Fibroblast of skin of abdomen (primary cell): Measurements from ENCODE around the gene DNPH1.

Source experiments
- DNase-seq: peaks from one replicate; pipeline ENCODE4 v3.0.0-alpha.2; 2013

DNPH1 gene

DNA sequence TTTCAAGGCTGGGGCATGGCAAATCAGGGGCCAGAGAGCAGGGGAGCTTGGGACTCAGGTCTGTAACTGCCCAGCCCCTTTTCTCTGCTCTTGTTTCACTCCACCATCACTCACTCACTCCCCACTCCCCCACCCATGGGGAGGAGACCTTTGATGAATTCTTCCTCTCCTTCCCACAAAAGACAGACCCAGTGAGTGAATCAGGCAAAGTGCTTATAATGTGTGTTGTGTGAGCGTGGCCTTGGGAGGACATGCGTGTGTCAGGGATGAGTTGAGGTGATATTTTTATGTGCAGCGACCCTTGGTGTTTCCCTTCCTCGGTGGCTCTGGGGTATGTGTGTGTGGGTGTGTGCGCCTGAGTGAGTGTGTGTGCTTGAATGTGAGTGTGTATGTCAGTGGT, 48.3 kb downstream of the DNPH1 start:
- DNase-seq, result peak; percentile 23

GRCh38 chr6:43180058-43180457, 49.2 kb downstream of the DNPH1 start:
- DNase-seq, result no peak

DNA sequence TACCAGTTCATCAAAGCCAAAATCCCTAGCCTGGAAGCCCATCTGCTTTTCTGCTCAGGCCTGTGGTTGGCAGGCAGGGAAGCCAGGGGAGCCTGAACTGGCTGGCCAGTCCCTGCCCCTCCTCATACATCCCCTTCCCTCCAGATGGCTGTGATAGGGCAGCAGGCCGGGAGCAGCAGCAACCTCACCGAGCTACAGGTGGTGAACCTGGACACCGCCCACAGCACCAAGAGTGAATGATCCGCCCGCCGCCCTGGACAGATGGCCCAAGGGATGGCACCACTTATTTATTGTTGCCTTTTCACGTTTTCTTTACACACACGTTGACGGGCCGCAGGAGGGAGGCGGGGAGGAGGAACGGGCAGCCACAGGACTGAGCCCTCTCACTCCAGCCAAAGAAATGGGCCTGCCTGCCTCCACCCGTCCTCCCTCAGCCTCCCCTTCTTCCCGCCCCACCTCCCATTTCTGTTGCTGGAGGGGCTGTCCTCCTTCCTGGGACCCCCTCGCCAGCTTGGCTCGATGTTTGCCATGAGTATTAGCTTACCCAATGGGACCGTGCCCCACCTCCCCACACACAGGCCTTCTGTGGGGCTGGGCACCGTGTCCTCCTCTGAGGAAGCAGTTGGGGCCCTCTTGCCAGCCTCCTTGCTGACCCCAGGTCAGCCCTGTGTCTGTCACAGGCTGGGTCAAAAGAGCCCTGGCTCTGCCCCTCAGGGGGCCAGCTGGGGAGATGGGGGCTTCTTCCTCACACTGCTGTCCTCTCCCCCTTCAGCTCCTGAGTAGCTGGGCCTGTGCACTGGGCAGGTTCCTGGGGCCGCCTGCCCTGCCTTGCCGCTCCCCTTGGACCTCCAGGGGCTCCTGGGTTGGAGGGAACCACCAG, 50.1 kb downstream of the DNPH1 start:
- DNase-seq, result no peak

- no peak for DNase-seq
Measured at GRCh38 chr6:43178150-43178549, 51.1 kb downstream of the DNPH1 start.

DNA sequence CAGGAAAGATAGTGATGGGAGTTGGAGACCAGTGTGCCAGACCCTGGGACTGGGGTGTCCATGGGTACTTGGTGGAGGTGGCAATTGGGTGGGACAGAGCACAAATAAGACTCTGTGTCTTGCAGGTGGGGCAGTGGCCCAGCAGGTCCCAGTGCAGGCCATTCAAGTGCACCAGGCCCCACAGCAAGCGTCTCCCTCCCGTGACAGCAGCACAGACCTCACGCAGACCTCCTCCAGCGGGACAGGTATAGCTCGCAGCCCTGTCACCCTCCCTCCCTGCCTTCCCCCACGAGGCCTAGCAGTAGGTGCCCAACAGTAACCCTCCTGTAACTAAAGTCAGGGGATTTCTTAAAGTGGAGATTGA, 52.9 kb downstream of the DNPH1 start:
- DNase-seq, result no peak

DNA sequence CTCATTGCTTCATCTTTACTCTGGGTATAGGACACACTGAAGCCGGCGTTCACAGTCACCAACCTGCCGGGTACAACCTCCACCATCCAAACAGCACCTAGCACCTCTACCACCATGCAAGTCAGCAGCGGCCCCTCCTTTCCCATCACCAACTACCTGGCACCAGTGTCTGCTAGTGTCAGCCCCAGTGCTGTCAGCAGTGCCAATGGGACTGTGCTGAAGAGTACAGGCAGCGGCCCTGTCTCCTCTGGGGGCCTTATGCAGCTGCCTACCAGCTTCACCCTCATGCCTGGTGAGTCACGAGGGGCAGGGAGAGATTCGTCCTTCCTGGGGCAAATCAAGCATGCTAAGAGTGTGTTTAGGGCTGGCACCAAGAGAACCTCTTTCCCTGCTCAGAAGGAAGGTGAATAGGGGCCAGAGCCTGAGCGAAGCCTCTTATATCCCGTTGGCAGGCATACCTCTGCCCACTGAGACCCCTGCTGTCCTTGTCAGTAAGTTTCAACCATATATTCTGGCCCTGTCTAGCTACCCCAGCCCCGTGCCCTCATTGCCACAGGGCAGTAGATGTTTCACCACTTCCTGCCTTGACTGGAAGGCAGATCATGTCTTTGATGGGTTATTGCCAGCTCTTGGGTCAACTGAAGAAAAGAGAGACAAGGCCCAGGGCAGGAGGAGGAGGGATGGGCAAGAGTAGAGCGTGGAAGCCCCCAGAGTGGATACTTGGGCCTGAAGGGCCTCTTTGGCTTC, 53.4 kb downstream of the DNPH1 start:
- DNase-seq, result no peak
